ENCODE measurements around the gene LRMDA.

LRMDA gene

DNA sequence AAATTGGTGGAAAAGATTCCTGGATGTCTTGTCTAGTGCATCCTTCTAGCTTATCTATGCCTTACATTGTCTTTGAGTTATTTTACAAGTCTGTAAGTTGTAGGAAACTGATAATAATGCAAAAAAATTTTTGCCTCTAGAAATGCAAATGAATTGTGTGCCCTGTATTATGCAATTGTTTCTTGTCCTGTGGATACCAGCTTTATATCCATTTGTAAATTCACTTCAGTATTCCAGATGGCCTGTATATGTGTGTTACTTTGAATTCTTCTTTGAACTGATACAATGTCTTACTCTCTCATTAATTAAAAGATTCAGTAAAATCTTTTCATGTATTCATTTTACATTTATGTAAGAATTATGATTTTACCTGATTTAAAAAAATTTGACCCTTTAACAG, 234.3 kb downstream of the LRMDA start:
- Histone ChIP-seq H3K27ac (ENCODE audit: low read depth, low read length) (no peak overlapping the region), H3K9ac (ENCODE audit: low read length) (no peak overlapping the region), H2AFZ (ENCODE audit: low read depth, low read length, severe bottlenecking) (no peak overlapping the region), H3K36me3 (ENCODE audit: low read length) (no peaks in the 10 kb centered on the region), H4K20me1 (ENCODE audit: low read depth, low read length) (no peaks in the 10 kb centered on the region), H3K4me3 (ENCODE audit: insufficient read depth, low read length, poor library complexity, severe bottlenecking) (no peak overlapping the region), H3K9me2 (replicated peaks; ENCODE audit: insufficient read depth, low read length) (no peaks in the 10 kb centered on the region), H3F3A (ENCODE audit: insufficient read depth) (no peaks in the 10 kb centered on the region), H3K4me2 (ENCODE audit: low read depth, low read length, poor library complexity, severe bottlenecking) (no peak overlapping the region), H3K9me3 (ENCODE audit: insufficient read depth, low read length) (no peaks in the 10 kb centered on the region), H3K27me3 (ENCODE audit: low read length) (no peaks in the 10 kb centered on the region; the same call in 1 of the 2 replicates), H3K79me2 (ENCODE audit: insufficient read depth, low read length) (no peaks in the 10 kb centered on the region)
- TF ChIP-seq, protein P1, sequence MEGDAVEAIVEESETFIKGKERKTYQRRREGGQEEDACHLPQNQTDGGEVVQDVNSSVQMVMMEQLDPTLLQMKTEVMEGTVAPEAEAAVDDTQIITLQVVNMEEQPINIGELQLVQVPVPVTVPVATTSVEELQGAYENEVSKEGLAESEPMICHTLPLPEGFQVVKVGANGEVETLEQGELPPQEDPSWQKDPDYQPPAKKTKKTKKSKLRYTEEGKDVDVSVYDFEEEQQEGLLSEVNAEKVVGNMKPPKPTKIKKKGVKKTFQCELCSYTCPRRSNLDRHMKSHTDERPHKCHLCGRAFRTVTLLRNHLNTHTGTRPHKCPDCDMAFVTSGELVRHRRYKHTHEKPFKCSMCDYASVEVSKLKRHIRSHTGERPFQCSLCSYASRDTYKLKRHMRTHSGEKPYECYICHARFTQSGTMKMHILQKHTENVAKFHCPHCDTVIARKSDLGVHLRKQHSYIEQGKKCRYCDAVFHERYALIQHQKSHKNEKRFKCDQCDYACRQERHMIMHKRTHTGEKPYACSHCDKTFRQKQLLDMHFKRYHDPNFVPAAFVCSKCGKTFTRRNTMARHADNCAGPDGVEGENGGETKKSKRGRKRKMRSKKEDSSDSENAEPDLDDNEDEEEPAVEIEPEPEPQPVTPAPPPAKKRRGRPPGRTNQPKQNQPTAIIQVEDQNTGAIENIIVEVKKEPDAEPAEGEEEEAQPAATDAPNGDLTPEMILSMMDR (IDR thresholded peaks at IDR 0.05; ENCODE audit: insufficient read depth, low read length, poor library complexity, severe bottlenecking): no peak
- no peak for TF ChIP-seq EZH2phosphoT487 (conservative IDR thresholded peaks at IDR 0.05; ENCODE audit: low read length)

DNA sequence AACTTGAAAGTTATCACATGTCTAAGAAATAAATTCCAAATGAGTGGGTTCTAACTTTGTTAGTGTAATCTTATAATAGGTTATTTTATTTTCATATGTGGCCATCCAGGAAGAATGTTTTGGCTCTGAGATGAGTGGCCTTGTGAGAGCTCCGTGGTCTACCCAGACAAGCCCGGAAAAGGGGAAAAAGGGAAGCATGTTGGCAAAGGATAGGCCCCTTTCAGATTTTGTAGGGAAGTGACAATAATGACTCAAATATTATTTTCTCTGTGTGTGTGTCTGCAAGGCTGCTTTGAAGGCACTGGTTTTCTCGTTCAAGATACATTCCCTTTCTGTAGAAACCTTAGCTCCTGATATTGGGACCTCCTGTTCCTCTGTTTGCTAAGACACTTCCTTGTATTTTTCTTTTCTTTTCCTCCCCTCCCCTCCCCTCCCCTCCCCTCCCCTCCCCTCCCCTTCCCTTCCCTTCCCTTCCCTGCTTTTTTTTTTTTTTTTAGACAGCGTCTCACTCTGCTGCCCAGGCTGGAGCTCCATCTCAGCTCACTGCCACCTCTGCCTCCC, 240.8 kb downstream of the LRMDA start:
- H3F3A ChIP-seq (ENCODE audit: insufficient read depth): no peaks in the 10 kb centered on the region

DNA sequence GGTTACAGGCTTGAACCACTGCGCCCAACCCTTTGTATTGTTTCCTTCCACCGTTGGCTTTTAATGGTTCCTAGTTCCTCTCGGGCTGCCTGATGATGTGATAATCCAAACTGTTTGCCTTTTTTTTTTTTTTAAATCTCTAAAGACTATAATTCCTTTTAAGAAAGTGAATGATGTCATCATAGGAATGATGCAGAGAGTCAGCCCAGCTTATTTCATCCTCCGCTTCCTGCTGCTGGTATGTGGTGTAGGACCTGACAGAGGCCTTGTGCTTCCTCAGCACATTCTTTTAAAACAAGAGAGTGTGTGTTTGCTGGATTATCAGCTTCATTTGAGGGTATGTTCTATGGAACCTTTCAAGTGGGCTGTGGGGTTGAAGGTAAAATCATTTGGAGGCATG, 241.4 kb downstream of the LRMDA start:
- Histone ChIP-seq H3F3A (ENCODE audit: insufficient read depth) (no peaks in the 10 kb centered on the region), H3K4me2 (ENCODE audit: low read depth, low read length, poor library complexity, severe bottlenecking) (no peak overlapping the region), H4K20me1 (ENCODE audit: low read depth, low read length) (no peaks in the 10 kb centered on the region), H3K79me2 (ENCODE audit: insufficient read depth, low read length) (no peaks in the 10 kb centered on the region), H3K36me3 (ENCODE audit: low read length) (no peaks in the 10 kb centered on the region), H3K9ac (ENCODE audit: low read length) (no peak overlapping the region), H3K9me2 (replicated peaks; ENCODE audit: insufficient read depth, low read length) (no peaks in the 10 kb centered on the region), H3K27ac (ENCODE audit: low read depth, low read length) (no peak overlapping the region), H3K9me3 (ENCODE audit: insufficient read depth, low read length) (no peaks in the 10 kb centered on the region), H3K27me3 (ENCODE audit: low read length) (no peaks in the 10 kb centered on the region; the same call in 1 of the 2 replicates), H2AFZ (ENCODE audit: low read depth, low read length, severe bottlenecking) (no peak overlapping the region), H3K4me3 (ENCODE audit: insufficient read depth, low read length, poor library complexity, severe bottlenecking) (no peak overlapping the region)
- no peak for TF ChIP-seq EZH2phosphoT487 (conservative IDR thresholded peaks at IDR 0.05; ENCODE audit: low read length)
- TF ChIP-seq, protein P1 (IDR thresholded peaks at IDR 0.05; ENCODE audit: insufficient read depth, low read length, poor library complexity, severe bottlenecking): no peak

More for the DNA sequence above, 240.8 kb downstream of the LRMDA start:
- Histone ChIP-seq H3K27ac (ENCODE audit: low read depth, low read length) (no peak overlapping the region), H3K27me3 (ENCODE audit: low read length) (no peaks in the 10 kb centered on the region; the same call in 1 of the 2 replicates), H3K9me3 (ENCODE audit: insufficient read depth, low read length) (no peaks in the 10 kb centered on the region), H3K9ac (ENCODE audit: low read length) (no peak overlapping the region), H3K4me2 (ENCODE audit: low read depth, low read length, poor library complexity, severe bottlenecking) (no peak overlapping the region), H2AFZ (ENCODE audit: low read depth, low read length, severe bottlenecking) (no peak overlapping the region), H4K20me1 (ENCODE audit: low read depth, low read length) (no peaks in the 10 kb centered on the region), H3K36me3 (ENCODE audit: low read length) (no peaks in the 10 kb centered on the region), H3K9me2 (replicated peaks; ENCODE audit: insufficient read depth, low read length) (no peaks in the 10 kb centered on the region), H3K79me2 (ENCODE audit: insufficient read depth, low read length) (no peaks in the 10 kb centered on the region), H3K4me3 (ENCODE audit: insufficient read depth, low read length, poor library complexity, severe bottlenecking) (no peak overlapping the region)
- TF ChIP-seq EZH2phosphoT487 (conservative IDR thresholded peaks at IDR 0.05; ENCODE audit: low read length): no peak

- H3K4me3 ChIP-seq (ENCODE audit: insufficient read depth, low read length, poor library complexity, severe bottlenecking): no peak overlapping the region
- H4K20me1 ChIP-seq (ENCODE audit: low read depth, low read length): no peaks in the 10 kb centered on the region
- H3K27me3 ChIP-seq (ENCODE audit: low read length): no peaks in the 10 kb centered on the region
- no peaks in the 10 kb centered on the region for H3K36me3 ChIP-seq (ENCODE audit: low read length)
- no peak overlapping the region for H3K27ac ChIP-seq (ENCODE audit: low read depth, low read length)
- TF ChIP-seq, protein P1 (IDR thresholded peaks at IDR 0.05; ENCODE audit: insufficient read depth, low read length, poor library complexity, severe bottlenecking): no peak
- TF ChIP-seq EZH2phosphoT487 (conservative IDR thresholded peaks at IDR 0.05; ENCODE audit: low read length): no peak
- no peak overlapping the region for H2AFZ ChIP-seq (ENCODE audit: low read depth, low read length, severe bottlenecking)
- H3K9me3 ChIP-seq (ENCODE audit: insufficient read depth, low read length): no peaks in the 10 kb centered on the region
- H3K9ac ChIP-seq (ENCODE audit: low read length): no peak overlapping the region
- no peaks in the 10 kb centered on the region for H3F3A ChIP-seq (ENCODE audit: insufficient read depth)
- no peaks in the 10 kb centered on the region for H3K9me2 ChIP-seq (replicated peaks; ENCODE audit: insufficient read depth, low read length)
- H3K79me2 ChIP-seq (ENCODE audit: insufficient read depth, low read length): no peaks in the 10 kb centered on the region
- H3K4me2 ChIP-seq (ENCODE audit: low read depth, low read length, poor library complexity, severe bottlenecking): no peak overlapping the region
Measured at GRCh38 chr10:75677541-75677940, 246.1 kb downstream of the LRMDA start.

Data from SU-DHL-6 (cell line).